ENCODE data around the gene CFAP100. TPM values are rescaled to one million over a fixed set of nuclear protein-coding genes. Genes with fewer than 3 reads are reported as not detected.

The CFAP100 gene
- total RNA-seq, 1 experiment from 2014 or later: not detected

DNA sequence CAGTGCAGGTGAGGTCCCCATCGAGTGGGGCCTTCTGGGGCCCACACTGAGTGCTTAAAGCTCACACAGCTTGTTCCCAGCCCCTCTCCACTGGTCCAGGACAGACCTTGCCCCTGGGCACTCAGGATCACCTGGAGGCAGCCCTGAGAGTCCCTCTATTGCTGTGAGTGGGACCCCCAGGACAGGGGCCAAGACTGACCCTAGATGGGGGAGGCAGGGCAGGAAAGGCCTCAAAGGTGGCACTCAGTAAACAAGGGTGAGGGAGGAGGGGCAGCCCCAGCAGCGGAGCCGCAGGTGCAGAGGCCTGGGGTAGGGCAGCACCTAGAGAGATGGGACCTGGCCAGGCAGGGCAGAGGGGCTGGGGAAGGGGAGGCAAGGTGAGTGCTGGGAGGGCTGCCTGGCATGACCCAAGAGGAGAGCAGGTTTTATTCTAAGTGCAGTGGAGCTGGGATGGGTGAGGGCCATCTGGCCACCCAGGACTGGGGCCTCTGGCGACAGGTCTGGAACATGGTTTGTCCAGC is 27.9 kb downstream of the CFAP100 start:
- Histone ChIP-seq H3K27me3 (ENCODE audit: insufficient read depth, low read length) (no peaks in the 10 kb centered on the region), H3K27ac (ENCODE audit: low read depth, low read length) (no peak overlapping the region), H3K36me3 (ENCODE audit: control insufficient read depth in 1 of 2, insufficient read depth in 2 of 2, low read length in 2 of 2) (no peaks in the 10 kb centered on the region), H3K4me3 (replicated peaks in 1 of 2; ENCODE audit: low read depth in 1 of 2, low read length in 2 of 2) (no peak overlapping the region), H2AFZ (ENCODE audit: low read depth, low read length, poor library complexity, severe bottlenecking) (no peak overlapping the region), H4K20me1 (ENCODE audit: insufficient read depth) (no peaks in the 10 kb centered on the region), H3K9ac (ENCODE audit: low read length) (no peak overlapping the region), H3K79me2 (ENCODE audit: insufficient read depth, low read length) (no peaks in the 10 kb centered on the region), H3K4me1 (ENCODE audit: control insufficient read depth in 1 of 2, insufficient read depth in 2 of 2, low read length in 2 of 2) (peaks cover 10 to 26% of the 10 kb centered on the region in 2 experiments; a peak in 3 of 4 replicates), H3K4me2 (ENCODE audit: low read length) (no peak overlapping the region), H3K9me2 (ENCODE audit: insufficient read depth) (no peaks in the 10 kb centered on the region), H3K9me3 (ENCODE audit: control insufficient read depth in 1 of 2, insufficient read depth in 1 of 2, low read depth in 1 of 2, low read length in 2 of 2) (no peaks in the 10 kb centered on the region; a peak in 2 of 4 replicates)
- CTCF ChIA-PET: no interaction called here
- TF ChIP-seq SIN3A (IDR thresholded peaks at IDR 0.05; ENCODE audit: low read depth) (no peak), RAD21 (IDR thresholded peaks at IDR 0.05; ENCODE audit: low read depth) (no peak), JUND (IDR thresholded peaks at IDR 0.05) (no peak), ELF1 (IDR thresholded peaks at IDR 0.05; ENCODE audit: borderline replicate concordance, low read depth) (no peak), SRF (IDR thresholded peaks at IDR 0.05; ENCODE audit: low read depth) (no peak)
- TF ChIP-seq, protein P1, sequence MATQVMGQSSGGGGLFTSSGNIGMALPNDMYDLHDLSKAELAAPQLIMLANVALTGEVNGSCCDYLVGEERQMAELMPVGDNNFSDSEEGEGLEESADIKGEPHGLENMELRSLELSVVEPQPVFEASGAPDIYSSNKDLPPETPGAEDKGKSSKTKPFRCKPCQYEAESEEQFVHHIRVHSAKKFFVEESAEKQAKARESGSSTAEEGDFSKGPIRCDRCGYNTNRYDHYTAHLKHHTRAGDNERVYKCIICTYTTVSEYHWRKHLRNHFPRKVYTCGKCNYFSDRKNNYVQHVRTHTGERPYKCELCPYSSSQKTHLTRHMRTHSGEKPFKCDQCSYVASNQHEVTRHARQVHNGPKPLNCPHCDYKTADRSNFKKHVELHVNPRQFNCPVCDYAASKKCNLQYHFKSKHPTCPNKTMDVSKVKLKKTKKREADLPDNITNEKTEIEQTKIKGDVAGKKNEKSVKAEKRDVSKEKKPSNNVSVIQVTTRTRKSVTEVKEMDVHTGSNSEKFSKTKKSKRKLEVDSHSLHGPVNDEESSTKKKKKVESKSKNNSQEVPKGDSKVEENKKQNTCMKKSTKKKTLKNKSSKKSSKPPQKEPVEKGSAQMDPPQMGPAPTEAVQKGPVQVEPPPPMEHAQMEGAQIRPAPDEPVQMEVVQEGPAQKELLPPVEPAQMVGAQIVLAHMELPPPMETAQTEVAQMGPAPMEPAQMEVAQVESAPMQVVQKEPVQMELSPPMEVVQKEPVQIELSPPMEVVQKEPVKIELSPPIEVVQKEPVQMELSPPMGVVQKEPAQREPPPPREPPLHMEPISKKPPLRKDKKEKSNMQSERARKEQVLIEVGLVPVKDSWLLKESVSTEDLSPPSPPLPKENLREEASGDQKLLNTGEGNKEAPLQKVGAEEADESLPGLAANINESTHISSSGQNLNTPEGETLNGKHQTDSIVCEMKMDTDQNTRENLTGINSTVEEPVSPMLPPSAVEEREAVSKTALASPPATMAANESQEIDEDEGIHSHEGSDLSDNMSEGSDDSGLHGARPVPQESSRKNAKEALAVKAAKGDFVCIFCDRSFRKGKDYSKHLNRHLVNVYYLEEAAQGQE (IDR thresholded peaks at IDR 0.05; ENCODE audit: low read depth): no peak
- DNase-seq (ENCODE audit: low read depth, low spot score) (no peak), ATAC-seq (no peak)
- intact Hi-C loops (cut with micrococcal nuclease): no loop called here
- RAD21 ChIA-PET (ENCODE audit: low non-redundant PET in 1 of 2, low total read pairs in 2 of 2, uncharacterized antibody in 2 of 2, unreplicated experiment in 2 of 2): no interaction called here
- POLR2A ChIA-PET: no interaction called here
- no TSS peak for BruUV-seq (replicated peaks)
